NB4 (cell line): ENCODE measurements around the gene NGFR.
A peak's percentile ranks its signal among the peaks of the same experiment; 100 is the strongest.

Experiments
- DNase-seq: peaks from one replicate; pipeline ENCODE4 v3.0.0; 2010; ENCODE audit warnings: low read depth
- H3K4me3 ChIP-seq: one replicate; pipeline ENCODE4 v1.5.1; 2011; ENCODE audit warnings: mild to moderate bottlenecking, low read depth, low read length, moderate library complexity
- MYC ChIP-seq: IDR thresholded peaks from 2 replicates; pipeline ENCODE4 v1.6.1; 2011; ENCODE audit warnings: low read depth, low read length
- POLR2A ChIP-seq: IDR thresholded peaks from 2 replicates; pipeline ENCODE4 v1.6.1; 2011; ENCODE audit warnings: mild to moderate bottlenecking; ENCODE audit not compliant: insufficient read length; ENCODE audit errors: extremely low read depth
- TF ChIP-seq, protein P1 (sequence below): IDR thresholded peaks from 2 replicates; pipeline ENCODE4 v1.6.1; 2011; ENCODE audit warnings: low read depth, low read length
- TF ChIP-seq, protein P2 (sequence below): IDR thresholded peaks from one replicate; pipeline ENCODE4 v1.5.1; 2012; ENCODE audit warnings: low read depth, low read length

Gene NGFR

DNA sequence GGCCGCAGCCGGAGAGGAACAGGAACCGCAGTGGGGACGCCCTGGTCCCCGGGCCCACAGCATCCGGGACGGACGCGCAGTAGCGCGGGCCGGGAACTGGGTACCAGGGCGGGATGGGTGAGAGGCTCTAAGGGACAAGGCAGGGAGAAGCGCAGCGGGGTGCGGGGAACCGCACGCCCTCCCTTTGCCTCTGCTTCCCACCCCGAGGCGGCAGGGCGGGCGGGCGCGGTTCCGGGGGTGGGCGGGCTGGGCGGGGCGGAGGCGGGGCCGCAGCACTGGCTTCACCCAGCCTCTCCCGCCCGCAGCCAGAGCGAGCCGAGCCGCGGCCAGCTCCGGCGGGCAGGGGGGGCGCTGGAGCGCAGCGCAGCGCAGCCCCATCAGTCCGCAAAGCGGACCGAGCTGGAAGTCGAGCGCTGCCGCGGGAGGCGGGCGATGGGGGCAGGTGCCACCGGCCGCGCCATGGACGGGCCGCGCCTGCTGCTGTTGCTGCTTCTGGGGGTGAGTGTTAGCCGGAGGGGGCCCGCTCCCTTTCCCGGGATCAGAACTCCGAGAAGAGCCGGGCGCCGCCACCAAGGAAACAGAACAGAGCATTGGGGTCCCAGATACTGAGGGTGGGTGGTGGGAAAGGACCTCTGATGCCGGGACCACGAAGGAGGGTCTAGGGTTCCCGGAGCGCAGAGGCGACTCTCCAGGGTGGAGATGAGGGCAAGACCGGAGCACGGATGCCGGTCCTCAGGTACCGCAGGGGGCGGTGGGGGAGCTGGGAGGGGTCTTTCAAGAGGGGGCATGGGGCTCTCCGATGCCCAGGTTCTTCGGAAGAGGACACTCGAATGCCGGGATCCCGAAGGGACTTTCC is at the start of gene NGFR:
NGFR (plus strand) TSS at position 308 of the 856 bp plus-strand sequence; CDS start at position 433, 125 bp downstream.
- no peak within 1 kb of the TSS for H3K4me3 ChIP-seq
- TF ChIP-seq, protein P1, sequence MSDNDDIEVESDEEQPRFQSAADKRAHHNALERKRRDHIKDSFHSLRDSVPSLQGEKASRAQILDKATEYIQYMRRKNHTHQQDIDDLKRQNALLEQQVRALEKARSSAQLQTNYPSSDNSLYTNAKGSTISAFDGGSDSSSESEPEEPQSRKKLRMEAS: no peak
- DNase-seq: peak; percentile 72

- TF ChIP-seq, protein P1: no peak
- TF ChIP-seq, protein P2, sequence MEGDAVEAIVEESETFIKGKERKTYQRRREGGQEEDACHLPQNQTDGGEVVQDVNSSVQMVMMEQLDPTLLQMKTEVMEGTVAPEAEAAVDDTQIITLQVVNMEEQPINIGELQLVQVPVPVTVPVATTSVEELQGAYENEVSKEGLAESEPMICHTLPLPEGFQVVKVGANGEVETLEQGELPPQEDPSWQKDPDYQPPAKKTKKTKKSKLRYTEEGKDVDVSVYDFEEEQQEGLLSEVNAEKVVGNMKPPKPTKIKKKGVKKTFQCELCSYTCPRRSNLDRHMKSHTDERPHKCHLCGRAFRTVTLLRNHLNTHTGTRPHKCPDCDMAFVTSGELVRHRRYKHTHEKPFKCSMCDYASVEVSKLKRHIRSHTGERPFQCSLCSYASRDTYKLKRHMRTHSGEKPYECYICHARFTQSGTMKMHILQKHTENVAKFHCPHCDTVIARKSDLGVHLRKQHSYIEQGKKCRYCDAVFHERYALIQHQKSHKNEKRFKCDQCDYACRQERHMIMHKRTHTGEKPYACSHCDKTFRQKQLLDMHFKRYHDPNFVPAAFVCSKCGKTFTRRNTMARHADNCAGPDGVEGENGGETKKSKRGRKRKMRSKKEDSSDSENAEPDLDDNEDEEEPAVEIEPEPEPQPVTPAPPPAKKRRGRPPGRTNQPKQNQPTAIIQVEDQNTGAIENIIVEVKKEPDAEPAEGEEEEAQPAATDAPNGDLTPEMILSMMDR: no peak
- TF ChIP-seq POLR2A: no peak
- TF ChIP-seq MYC: no peak
- no peak overlapping the region for H3K4me3 ChIP-seq
- no peak for DNase-seq
These were observed 49.5 kb upstream of the NGFR start for GRCh38 chr17:49445591-49445990.

DNA sequence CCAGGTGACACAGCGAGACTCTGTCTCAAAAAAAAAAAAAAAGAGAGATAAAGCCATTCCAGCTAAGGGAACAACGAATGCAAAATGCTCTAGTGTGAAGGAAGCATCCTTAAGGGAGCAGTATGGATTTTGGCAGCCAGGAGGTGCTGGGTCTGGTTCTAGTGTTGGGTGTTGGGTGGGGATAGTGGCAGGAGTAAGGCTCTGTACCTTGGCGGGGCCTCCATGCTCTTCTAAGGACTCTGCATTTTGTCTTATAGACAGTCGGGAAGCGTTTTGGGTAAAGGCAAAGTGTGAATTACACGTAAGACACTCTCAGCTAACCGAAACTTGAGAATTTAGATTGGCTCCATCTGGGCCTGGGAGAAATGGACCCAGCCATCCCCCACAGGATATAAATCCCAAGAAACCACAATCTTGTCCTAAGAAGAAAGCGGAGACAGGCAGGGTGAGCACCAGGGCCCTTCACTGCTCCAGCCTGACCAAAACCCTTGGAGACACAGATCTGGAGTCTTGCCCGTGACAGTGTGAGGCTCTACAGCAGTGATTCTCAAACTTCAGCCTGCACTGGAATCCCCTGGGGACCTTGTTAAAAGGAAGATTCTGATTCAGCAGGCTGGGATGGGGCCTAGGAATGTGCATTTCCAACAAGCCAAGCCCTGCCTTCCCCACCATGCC is 47.3 kb upstream of the NGFR start:
- DNase-seq: no peak
- no peak for TF ChIP-seq POLR2A
- no peak for TF ChIP-seq MYC
- TF ChIP-seq, protein P2: no peak
- TF ChIP-seq, protein P1: no peak
- no peak overlapping the region for H3K4me3 ChIP-seq

GRCh38 chr17:49450181-49450580 is 44.9 kb upstream of the NGFR start:
- H3K4me3 ChIP-seq: no peak overlapping the region
- TF ChIP-seq POLR2A (no peak), MYC (no peak)
- TF ChIP-seq, protein P2: no peak
- TF ChIP-seq, protein P1: no peak
- DNase-seq: no peak

DNA sequence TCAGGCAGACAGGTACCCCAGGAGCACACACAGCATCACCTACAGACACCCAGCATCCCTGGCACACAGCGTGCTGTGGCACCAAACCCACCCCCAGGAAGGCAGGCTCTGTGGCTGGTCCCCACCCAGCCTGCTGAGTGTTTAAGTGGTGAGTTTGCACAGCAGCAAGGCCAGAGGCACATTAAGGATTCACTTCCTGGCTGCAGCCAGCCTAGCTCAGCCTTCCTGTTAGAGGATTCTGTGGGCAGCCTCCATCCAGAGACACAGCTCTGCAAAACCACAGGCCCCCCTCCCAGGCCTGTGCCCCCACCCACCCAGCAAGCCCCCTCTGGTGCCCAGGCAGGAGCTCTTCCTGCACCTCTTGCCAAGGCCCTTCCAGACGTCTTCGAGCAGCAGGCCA is 44.4 kb upstream of the NGFR start:
- DNase-seq: peak; percentile 67
- no peak overlapping the region for H3K4me3 ChIP-seq
- TF ChIP-seq, protein P1: no peak
- TF ChIP-seq MYC: no peak
- no peak for TF ChIP-seq POLR2A
- TF ChIP-seq, protein P2: no peak

- no peak overlapping the region for H3K4me3 ChIP-seq
- TF ChIP-seq MYC: no peak
- DNase-seq: peak; percentile 38
These were observed 42.9 kb upstream of the NGFR start for GRCh38 chr17:49452201-49452600.
